Measurements from ENCODE around the gene KCTD17.

The KCTD17 gene

GRCh38 chr22:37032134-37032534 is 19.4 kb upstream of the KCTD17 start:
- H4K20me1 ChIP-seq (ENCODE audit: insufficient read depth, low read length) = no peaks in the 10 kb centered on the region
- no peak overlapping the region for H3K4me3 ChIP-seq (ENCODE audit: low read depth, low read length, poor library complexity, severe bottlenecking)
- no peak overlapping the region for H2AFZ ChIP-seq (ENCODE audit: low read length)
- H3K4me2 ChIP-seq (ENCODE audit: low read length) = no peak overlapping the region
- no peak overlapping the region for H3K9ac ChIP-seq (ENCODE audit: low read length)
- TF ChIP-seq, protein P1, sequence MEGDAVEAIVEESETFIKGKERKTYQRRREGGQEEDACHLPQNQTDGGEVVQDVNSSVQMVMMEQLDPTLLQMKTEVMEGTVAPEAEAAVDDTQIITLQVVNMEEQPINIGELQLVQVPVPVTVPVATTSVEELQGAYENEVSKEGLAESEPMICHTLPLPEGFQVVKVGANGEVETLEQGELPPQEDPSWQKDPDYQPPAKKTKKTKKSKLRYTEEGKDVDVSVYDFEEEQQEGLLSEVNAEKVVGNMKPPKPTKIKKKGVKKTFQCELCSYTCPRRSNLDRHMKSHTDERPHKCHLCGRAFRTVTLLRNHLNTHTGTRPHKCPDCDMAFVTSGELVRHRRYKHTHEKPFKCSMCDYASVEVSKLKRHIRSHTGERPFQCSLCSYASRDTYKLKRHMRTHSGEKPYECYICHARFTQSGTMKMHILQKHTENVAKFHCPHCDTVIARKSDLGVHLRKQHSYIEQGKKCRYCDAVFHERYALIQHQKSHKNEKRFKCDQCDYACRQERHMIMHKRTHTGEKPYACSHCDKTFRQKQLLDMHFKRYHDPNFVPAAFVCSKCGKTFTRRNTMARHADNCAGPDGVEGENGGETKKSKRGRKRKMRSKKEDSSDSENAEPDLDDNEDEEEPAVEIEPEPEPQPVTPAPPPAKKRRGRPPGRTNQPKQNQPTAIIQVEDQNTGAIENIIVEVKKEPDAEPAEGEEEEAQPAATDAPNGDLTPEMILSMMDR (IDR thresholded peaks at IDR 0.05; ENCODE audit: low read length) = no peak
- no peak for TF ChIP-seq EZH2 (IDR thresholded peaks at IDR 0.05; ENCODE audit: borderline replicate concordance, low read length)
- H3K27ac ChIP-seq (ENCODE audit: low read depth, low read length, poor library complexity, severe bottlenecking) = no peak overlapping the region
- H3K9me3 ChIP-seq (ENCODE audit: low read length) = no peaks in the 10 kb centered on the region
- no peaks in the 10 kb centered on the region for H3K36me3 ChIP-seq (ENCODE audit: insufficient read depth, low read length)
- H3K9me2 ChIP-seq (ENCODE audit: low read depth, low read length) = no peaks in the 10 kb centered on the region
- H3K79me2 ChIP-seq (ENCODE audit: insufficient read depth, low read length) = no peaks in the 10 kb centered on the region
- no peaks in the 10 kb centered on the region for H3F3A ChIP-seq (ENCODE audit: insufficient read depth, low read length)
- H3K27me3 ChIP-seq (ENCODE audit: insufficient read depth, low read length) = no peaks in the 10 kb centered on the region; the same call in 1 of the 2 replicates
- H3K4me1 ChIP-seq (ENCODE audit: insufficient read depth, low read length, severe bottlenecking) = no peaks in the 10 kb centered on the region

DNA sequence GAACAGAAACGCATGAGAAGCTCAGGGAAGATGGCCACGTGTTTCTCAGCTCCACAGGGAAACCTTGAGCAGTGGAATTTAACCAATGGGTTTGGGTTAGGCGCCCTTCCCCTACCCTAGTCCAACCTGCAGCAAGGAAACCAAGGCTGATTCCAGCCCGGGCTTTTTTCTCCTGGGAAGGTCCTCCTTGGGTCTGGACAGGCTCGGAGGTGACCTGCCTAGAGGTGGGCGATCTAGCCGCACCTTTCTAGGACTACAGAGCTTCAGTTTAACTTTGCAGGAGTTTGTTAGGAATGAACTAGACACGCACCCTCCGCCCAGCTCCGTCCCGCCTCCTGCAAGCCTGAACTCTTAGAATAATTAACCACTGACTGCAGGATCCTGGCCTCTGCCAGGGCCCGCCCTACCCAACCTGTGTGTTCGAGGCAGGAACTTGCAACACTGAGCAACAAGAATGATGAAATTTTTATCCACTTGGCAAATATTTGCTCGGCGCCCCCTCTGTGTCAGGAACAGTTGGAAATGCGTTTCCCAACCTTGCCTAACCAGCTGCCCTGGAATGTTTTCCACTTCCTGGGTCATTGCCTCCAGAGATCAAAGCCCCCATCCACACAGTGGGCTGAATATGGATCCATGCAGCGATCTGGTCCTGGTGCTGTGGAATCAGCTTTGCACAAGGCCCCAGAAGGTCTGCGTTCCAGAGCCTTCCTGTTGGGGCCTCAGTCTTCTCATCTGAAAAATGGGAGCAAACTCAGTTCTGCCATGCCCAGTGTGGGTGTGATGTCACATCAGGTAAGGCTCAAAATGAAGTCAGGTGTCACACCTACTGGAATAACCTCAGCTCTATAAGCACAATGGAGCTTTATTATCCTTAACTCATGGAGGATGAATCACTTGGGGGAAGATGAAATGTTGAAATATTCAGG is 18.7 kb upstream of the KCTD17 start:
- no peak overlapping the region for H3K4me2 ChIP-seq (ENCODE audit: low read length)
- no peak overlapping the region for H3K27ac ChIP-seq (ENCODE audit: low read depth, low read length, poor library complexity, severe bottlenecking)
- TF ChIP-seq EZH2 (IDR thresholded peaks at IDR 0.05; ENCODE audit: borderline replicate concordance, low read length) = no peak
- TF ChIP-seq, protein P1 (IDR thresholded peaks at IDR 0.05; ENCODE audit: low read length) = no peak

GRCh38 chr22:37033605-37034430 is 17.7 kb upstream of the KCTD17 start:
- no peaks in the 10 kb centered on the region; the same call in 1 of the 2 replicates for H3K27me3 ChIP-seq (ENCODE audit: insufficient read depth, low read length)
- H2AFZ ChIP-seq (ENCODE audit: low read length) = no peak overlapping the region
- no peaks in the 10 kb centered on the region for H3K9me3 ChIP-seq (ENCODE audit: low read length)
- H3K36me3 ChIP-seq (ENCODE audit: insufficient read depth, low read length) = no peaks in the 10 kb centered on the region
- no peaks in the 10 kb centered on the region for H4K20me1 ChIP-seq (ENCODE audit: insufficient read depth, low read length)
- no peaks in the 10 kb centered on the region for H3F3A ChIP-seq (ENCODE audit: insufficient read depth, low read length)
- no peak overlapping the region for H3K9ac ChIP-seq (ENCODE audit: low read length)
- no peaks in the 10 kb centered on the region for H3K9me2 ChIP-seq (ENCODE audit: low read depth, low read length)
- no peak overlapping the region for H3K4me3 ChIP-seq (ENCODE audit: low read depth, low read length, poor library complexity, severe bottlenecking)
- H3K79me2 ChIP-seq (ENCODE audit: insufficient read depth, low read length) = no peaks in the 10 kb centered on the region
- no peaks in the 10 kb centered on the region for H3K4me1 ChIP-seq (ENCODE audit: insufficient read depth, low read length, severe bottlenecking)
- TF ChIP-seq, protein P1 (IDR thresholded peaks at IDR 0.05; ENCODE audit: low read length) = no peak
- TF ChIP-seq EZH2 (IDR thresholded peaks at IDR 0.05; ENCODE audit: borderline replicate concordance, low read length) = no peak
- H3K27ac ChIP-seq (ENCODE audit: low read depth, low read length, poor library complexity, severe bottlenecking) = no peak overlapping the region
- no peak overlapping the region for H3K4me2 ChIP-seq (ENCODE audit: low read length)

More for the DNA sequence above, 18.7 kb upstream of the KCTD17 start:
- Histone ChIP-seq H3K4me1 (ENCODE audit: insufficient read depth, low read length, severe bottlenecking) (no peaks in the 10 kb centered on the region), H3K9ac (ENCODE audit: low read length) (no peak overlapping the region), H3K36me3 (ENCODE audit: insufficient read depth, low read length) (no peaks in the 10 kb centered on the region), H3K79me2 (ENCODE audit: insufficient read depth, low read length) (no peaks in the 10 kb centered on the region), H2AFZ (ENCODE audit: low read length) (no peak overlapping the region), H4K20me1 (ENCODE audit: insufficient read depth, low read length) (no peaks in the 10 kb centered on the region), H3K4me3 (ENCODE audit: low read depth, low read length, poor library complexity, severe bottlenecking) (no peak overlapping the region), H3F3A (ENCODE audit: insufficient read depth, low read length) (no peaks in the 10 kb centered on the region), H3K9me3 (ENCODE audit: low read length) (no peaks in the 10 kb centered on the region), H3K9me2 (ENCODE audit: low read depth, low read length) (no peaks in the 10 kb centered on the region), H3K27me3 (ENCODE audit: insufficient read depth, low read length) (no peaks in the 10 kb centered on the region; the same call in 1 of the 2 replicates)
